DOHH2 (cell line): ENCODE measurements around the gene AGBL5.

Source experiments
- H3F3A ChIP-seq: fragments of 200-600 bp; sonication (generic), shearing (Covaris generic); 2 replicates; pipeline ENCODE4 v1.6.0; 2016; ENCODE audit warnings: antibody characterized with exemption, mild to moderate bottlenecking; ENCODE audit not compliant: control insufficient read depth, insufficient read depth
- H3K27ac ChIP-seq: fragments of 200-600 bp; sonication (generic); 2 replicates; pipeline ENCODE4 v1.5.1; 2014; ENCODE audit warnings: low read depth, mild to moderate bottlenecking, low read length, moderate library complexity
- H3K27me3 ChIP-seq: fragments of 200-600 bp; sonication (generic); 2 replicates; pipeline ENCODE4 v1.6.1; 2014; ENCODE audit warnings: mild to moderate bottlenecking, low read length, mixed read lengths; ENCODE audit not compliant: control insufficient read depth
- H3K36me3 ChIP-seq: fragments of 200-600 bp; sonication (generic); 2 replicates; pipeline ENCODE4 v1.6.1; 2014; ENCODE audit warnings: mild to moderate bottlenecking, low read length, moderate library complexity, mixed read lengths; ENCODE audit not compliant: control insufficient read depth
- H3K4me1 ChIP-seq: fragments of 200-600 bp; sonication (generic); 2 replicates; pipeline ENCODE4 v1.6.1; 2014; ENCODE audit warnings: mild to moderate bottlenecking, low read length, mixed read lengths; ENCODE audit not compliant: control insufficient read depth
- H3K4me2 ChIP-seq: fragments of 200-600 bp; sonication (generic); 2 replicates; pipeline ENCODE4 v1.6.0; 2014; ENCODE audit warnings: mild to moderate bottlenecking, low read length, moderate library complexity
- H3K4me3 ChIP-seq: fragments of 200-600 bp; sonication (generic); 2 replicates; pipeline ENCODE4 v1.5.1; 2014; ENCODE audit warnings: mild to moderate bottlenecking, low read length, mixed read lengths
- H3K79me2 ChIP-seq: fragments of 200-600 bp; sonication (generic); 2 replicates; pipeline ENCODE4 v1.6.1; 2014; ENCODE audit warnings: mild to moderate bottlenecking, low read length, mixed read lengths; ENCODE audit not compliant: control insufficient read depth
- H3K9me2 ChIP-seq: fragments of 200-600 bp; sonication (generic); replicated peaks from 2 replicates; pipeline ENCODE4 v1.6.1; 2014; ENCODE audit warnings: mild to moderate bottlenecking, low read length, mixed read lengths; ENCODE audit not compliant: control insufficient read depth
- H3K9me3 ChIP-seq: fragments of 200-600 bp; sonication (generic); 2 replicates; pipeline ENCODE4 v1.6.1; 2014; ENCODE audit warnings: antibody characterized with exemption, low read length, mixed read lengths; ENCODE audit not compliant: control insufficient read depth, insufficient read depth
- H4K20me1 ChIP-seq: fragments of 200-600 bp; sonication (generic); 2 replicates; pipeline ENCODE4 v1.6.0; 2014; ENCODE audit warnings: low read depth, mild to moderate bottlenecking, antibody characterized with exemption, low read length, moderate library complexity; ENCODE audit not compliant: control insufficient read depth, insufficient read depth
- EZH2phosphoT487 ChIP-seq: fragments of 200-600 bp; sonication (generic); IDR thresholded peaks from 2 replicates; pipeline ENCODE4 v1.6.1; 2017; ENCODE audit warnings: borderline replicate concordance, mild to moderate bottlenecking, antibody characterized with exemption, low read length, moderate library complexity, mixed read lengths
- TF ChIP-seq, protein P1 (sequence below): fragments of 200-600 bp; sonication (generic); IDR thresholded peaks from one replicate; pipeline ENCODE4 v1.5.1; 2014; ENCODE audit warnings: antibody characterized with exemption, mild to moderate bottlenecking, low read depth, low read length; ENCODE audit not compliant: poor library complexity, severe bottlenecking

Gene AGBL5

GRCh38 chr2:27038012-27038411 lies 13.5 kb upstream of the AGBL5 start:
- Histone ChIP-seq H4K20me1 (0 out of 2 replicates have a peak, but pooled peaks cover 5% of the 10 kb centered on the region), H3K4me2 (no peak overlapping the region), H3K79me2 (peaks cover 25% of the 10 kb centered on the region), H3K9me3 (no peaks in the 10 kb centered on the region), H3K36me3 (peaks cover 81% of the 10 kb centered on the region), H3K9me2 (no peaks in the 10 kb centered on the region), H3F3A (peaks cover 6% of the 10 kb centered on the region; the same call in 1 of the 2 replicates), H3K4me1 (peaks cover 35% of the 10 kb centered on the region), H3K4me3 (no peak overlapping the region), H3K27ac (no peak overlapping the region), H3K27me3 (no peaks in the 10 kb centered on the region)
- TF ChIP-seq, protein P1, sequence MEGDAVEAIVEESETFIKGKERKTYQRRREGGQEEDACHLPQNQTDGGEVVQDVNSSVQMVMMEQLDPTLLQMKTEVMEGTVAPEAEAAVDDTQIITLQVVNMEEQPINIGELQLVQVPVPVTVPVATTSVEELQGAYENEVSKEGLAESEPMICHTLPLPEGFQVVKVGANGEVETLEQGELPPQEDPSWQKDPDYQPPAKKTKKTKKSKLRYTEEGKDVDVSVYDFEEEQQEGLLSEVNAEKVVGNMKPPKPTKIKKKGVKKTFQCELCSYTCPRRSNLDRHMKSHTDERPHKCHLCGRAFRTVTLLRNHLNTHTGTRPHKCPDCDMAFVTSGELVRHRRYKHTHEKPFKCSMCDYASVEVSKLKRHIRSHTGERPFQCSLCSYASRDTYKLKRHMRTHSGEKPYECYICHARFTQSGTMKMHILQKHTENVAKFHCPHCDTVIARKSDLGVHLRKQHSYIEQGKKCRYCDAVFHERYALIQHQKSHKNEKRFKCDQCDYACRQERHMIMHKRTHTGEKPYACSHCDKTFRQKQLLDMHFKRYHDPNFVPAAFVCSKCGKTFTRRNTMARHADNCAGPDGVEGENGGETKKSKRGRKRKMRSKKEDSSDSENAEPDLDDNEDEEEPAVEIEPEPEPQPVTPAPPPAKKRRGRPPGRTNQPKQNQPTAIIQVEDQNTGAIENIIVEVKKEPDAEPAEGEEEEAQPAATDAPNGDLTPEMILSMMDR, result no peak
- no peak for TF ChIP-seq EZH2phosphoT487

- Histone ChIP-seq H4K20me1 (0 out of 2 replicates have a peak, but pooled peaks cover 2% of the 10 kb centered on the region), H3K4me1 (peaks cover 31% of the 10 kb centered on the region), H3K79me2 (peaks cover 17% of the 10 kb centered on the region), H3K4me2 (no peak overlapping the region), H3K36me3 (peaks cover 84% of the 10 kb centered on the region), H3K9me2 (no peaks in the 10 kb centered on the region), H3K27me3 (no peaks in the 10 kb centered on the region), H3K4me3 (no peak overlapping the region), H3K27ac (no peak overlapping the region), H3F3A (peaks cover 6% of the 10 kb centered on the region; the same call in 1 of the 2 replicates), H3K9me3 (no peaks in the 10 kb centered on the region)
- TF ChIP-seq, protein P1, result no peak
- TF ChIP-seq EZH2phosphoT487, result no peak
These were observed 12.7 kb upstream of the AGBL5 start for GRCh38 chr2:27038631-27039339.

GRCh38 chr2:27039426-27039825 lies 12.0 kb upstream of the AGBL5 start:
- Histone ChIP-seq H3K9me3 (no peaks in the 10 kb centered on the region), H4K20me1 (no peaks in the 10 kb centered on the region), H3K4me2 (no peak overlapping the region), H3K4me1 (peaks cover 24% of the 10 kb centered on the region), H3K27ac (no peak overlapping the region), H3K79me2 (peaks cover 11% of the 10 kb centered on the region), H3K27me3 (no peaks in the 10 kb centered on the region), H3K4me3 (no peak overlapping the region), H3F3A (peaks cover 6% of the 10 kb centered on the region; the same call in 1 of the 2 replicates), H3K9me2 (no peaks in the 10 kb centered on the region), H3K36me3 (peaks cover 78% of the 10 kb centered on the region)
- no peak for TF ChIP-seq EZH2phosphoT487
- TF ChIP-seq, protein P1, result no peak
